Stimulated activated memory B cell treated with anti-CD40 and anti-IgM and Interleukin-4, amounts not matched to agents 10 μg/mL and 1 μg/mL and 100 μg/mL, for 72 hours (primary cell): Measurements from ENCODE around the gene EXOSC1.
A peak's percentile ranks its signal among the peaks of the same experiment; 100 is the strongest.
"Not testable (repeated sequence)": the region's sequence is repeated elsewhere in the genome, so short reads cannot be mapped to it uniquely, and the experiment has no call there.

Experiments used
- ATAC-seq: fragments of 150-1000 bp; cut with Tn5 transposase; 2 replicates; pipeline ENCODE4 v1.10.0; 2021
- H3K27ac Mint-ChIP-seq: one replicate; pipeline ENCODE4 v1.8.0; 2022; ENCODE audit warnings: mild to moderate bottlenecking, mixed read lengths
- H3K27me3 Mint-ChIP-seq: one replicate; pipeline ENCODE4 v1.8.0; 2022; ENCODE audit warnings: mixed read lengths
- H3K36me3 Mint-ChIP-seq: one replicate; pipeline ENCODE4 v1.8.0; 2022; ENCODE audit warnings: mixed read lengths
- H3K4me1 Mint-ChIP-seq: one replicate; pipeline ENCODE4 v1.8.0; 2022; ENCODE audit warnings: mixed read lengths
- H3K4me3 Mint-ChIP-seq: one replicate; pipeline ENCODE4 v1.8.0; 2022; ENCODE audit warnings: mild to moderate bottlenecking, moderate library complexity, mixed read lengths
- H3K9me3 Mint-ChIP-seq: one replicate; pipeline ENCODE4 v1.8.0; 2022; ENCODE audit warnings: mixed read lengths

EXOSC1 gene

DNA sequence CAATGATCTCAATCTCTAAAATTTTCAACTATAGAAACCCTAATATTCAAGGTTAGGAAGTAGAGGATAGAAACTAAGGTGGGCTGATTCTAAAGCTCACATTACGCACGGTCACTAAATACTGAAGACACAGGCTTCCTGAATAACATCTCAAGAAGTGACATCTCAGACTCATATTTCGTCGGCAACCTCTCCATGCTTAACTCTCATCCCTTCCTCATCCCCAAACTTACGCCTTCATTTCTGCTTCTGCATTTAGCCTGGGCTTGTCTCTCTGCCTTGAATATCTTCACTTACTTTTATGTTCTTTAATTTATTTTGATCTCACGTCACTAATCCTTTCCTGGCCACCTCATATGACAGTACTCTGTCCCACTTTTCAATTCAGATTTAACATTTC is 10.6 kb downstream of the EXOSC1 start:
- no peak for ATAC-seq
- H3K36me3 Mint-ChIP-seq = peaks cover 30% of the 10 kb centered on the region
- no peaks in the 10 kb centered on the region for H3K9me3 Mint-ChIP-seq
- no peaks in the 10 kb centered on the region for H3K4me1 Mint-ChIP-seq
- H3K27me3 Mint-ChIP-seq = no peaks in the 10 kb centered on the region
- H3K27ac Mint-ChIP-seq = no peak overlapping the region
- H3K4me3 Mint-ChIP-seq = no peak overlapping the region

DNA sequence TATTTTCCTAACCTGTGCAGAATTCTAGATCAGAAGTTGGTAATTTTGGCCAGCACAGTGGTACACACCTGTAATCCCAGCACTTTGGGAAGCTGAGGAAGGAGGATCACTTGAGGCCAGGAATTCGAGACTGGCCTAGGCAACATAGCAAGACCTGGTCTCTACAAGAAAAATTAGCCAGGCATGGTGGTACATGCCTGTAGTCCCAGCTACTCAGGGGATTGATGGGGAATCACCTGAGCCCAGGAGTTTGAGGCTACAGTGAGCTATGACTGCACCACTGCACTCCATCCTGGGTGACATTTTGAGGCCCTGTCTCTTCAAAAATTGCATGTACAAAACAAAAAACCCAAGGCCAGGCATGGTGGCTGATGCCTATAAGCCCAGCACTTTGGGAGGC is 11.2 kb downstream of the EXOSC1 start:
- H3K27me3 Mint-ChIP-seq = no peaks in the 10 kb centered on the region
- H3K4me3 Mint-ChIP-seq = no peak overlapping the region
- H3K36me3 Mint-ChIP-seq = peaks cover 30% of the 10 kb centered on the region
- H3K9me3 Mint-ChIP-seq = no peaks in the 10 kb centered on the region
- H3K27ac Mint-ChIP-seq = no peak overlapping the region
- H3K4me1 Mint-ChIP-seq = no peaks in the 10 kb centered on the region
- ATAC-seq = no peak

DNA sequence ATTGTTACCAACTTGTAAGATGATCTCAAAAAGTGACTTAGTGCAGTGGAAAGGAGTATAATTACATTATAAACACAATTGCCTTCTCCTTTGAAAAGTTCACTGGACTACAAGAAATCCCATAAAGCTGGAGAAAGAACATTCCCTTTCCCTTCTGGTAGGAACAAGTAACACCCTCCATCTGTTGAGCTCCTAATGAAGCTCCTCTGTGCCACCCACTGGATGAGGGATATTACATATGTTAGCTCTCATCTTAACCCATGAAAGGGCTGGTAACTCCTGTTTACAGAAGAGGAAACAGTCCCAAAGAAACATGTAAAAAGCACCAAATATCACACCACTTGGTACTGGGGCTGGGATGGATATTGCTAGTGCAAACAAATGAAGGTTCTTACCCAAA is 11.8 kb downstream of the EXOSC1 start:
- no peaks in the 10 kb centered on the region for H3K27me3 Mint-ChIP-seq
- no peak overlapping the region for H3K27ac Mint-ChIP-seq
- H3K9me3 Mint-ChIP-seq = no peaks in the 10 kb centered on the region
- H3K4me1 Mint-ChIP-seq = peaks cover 4% of the 10 kb centered on the region
- ATAC-seq = no peak
- H3K36me3 Mint-ChIP-seq = peaks cover 30% of the 10 kb centered on the region
- no peak overlapping the region for H3K4me3 Mint-ChIP-seq

GRCh38 chr10:97428572-97428981 is 17.2 kb downstream of the EXOSC1 start:
- ATAC-seq = no peak
- H3K4me3 Mint-ChIP-seq = peak overlapping the region; percentile 85
- H3K9me3 Mint-ChIP-seq = no peaks in the 10 kb centered on the region
- H3K4me1 Mint-ChIP-seq = peaks cover 22% of the 10 kb centered on the region
- no peaks in the 10 kb centered on the region for H3K27me3 Mint-ChIP-seq
- H3K27ac Mint-ChIP-seq = peak overlapping the region; percentile 92
- H3K36me3 Mint-ChIP-seq = peaks cover 15% of the 10 kb centered on the region

GRCh38 chr10:97427571-97428179 is 18.1 kb downstream of the EXOSC1 start:
- H3K4me1 Mint-ChIP-seq = peaks cover 30% of the 10 kb centered on the region
- no peaks in the 10 kb centered on the region for H3K9me3 Mint-ChIP-seq
- peak overlapping the region; percentile 85 for H3K4me3 Mint-ChIP-seq
- peaks cover 11% of the 10 kb centered on the region for H3K36me3 Mint-ChIP-seq
- no peaks in the 10 kb centered on the region for H3K27me3 Mint-ChIP-seq
- peak overlapping the region; percentile 92 for H3K27ac Mint-ChIP-seq
- no peak for ATAC-seq

- H3K27me3 Mint-ChIP-seq = no peaks in the 10 kb centered on the region
- H3K27ac Mint-ChIP-seq = peak overlapping the region; percentile 92
- no peak for ATAC-seq
- H3K36me3 Mint-ChIP-seq = peaks cover 8% of the 10 kb centered on the region
- peak overlapping the region; percentile 85 for H3K4me3 Mint-ChIP-seq
- no peaks in the 10 kb centered on the region for H3K9me3 Mint-ChIP-seq
- H3K4me1 Mint-ChIP-seq = peaks cover 30% of the 10 kb centered on the region
Measured at GRCh38 chr10:97426776-97427570, 18.8 kb downstream of the EXOSC1 start.

- peak; percentile 96 for ATAC-seq
- no peaks in the 10 kb centered on the region for H3K9me3 Mint-ChIP-seq
- peak within 1 kb of the TSS; percentile 92 for H3K27ac Mint-ChIP-seq
- peak within 1 kb of the TSS; percentile 85 for H3K4me3 Mint-ChIP-seq
- peaks cover 30% of the 10 kb centered on the region for H3K4me1 Mint-ChIP-seq
- H3K27me3 Mint-ChIP-seq = no peaks in the 10 kb centered on the region
- no peaks in the 10 kb centered on the region for H3K36me3 Mint-ChIP-seq
Measured at GRCh38 chr10:97425964-97426775, 19.6 kb downstream of the EXOSC1 start, which contains the start of gene PGAM1. TSS of gene PGAM1 (plus strand) at chr10:97426191. CDS start at chr10:97426308, 117 bp downstream.

DNA sequence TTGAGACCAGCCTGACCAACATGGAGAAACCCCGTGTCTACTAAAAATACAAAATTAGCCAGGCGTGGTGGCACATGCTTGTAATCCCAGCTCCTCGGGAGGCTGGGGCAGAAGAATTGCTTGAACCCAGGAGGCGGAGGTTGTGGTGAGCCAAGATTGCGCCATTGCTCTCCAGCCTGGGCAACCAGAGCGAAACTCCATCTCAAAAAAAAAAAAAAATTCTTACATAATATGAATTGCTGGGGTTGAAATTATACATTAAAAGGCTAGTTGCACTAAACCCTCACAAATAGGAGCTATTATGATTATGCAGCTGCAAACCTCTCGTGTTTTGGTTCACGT is 22.1 kb downstream of the EXOSC1 start:
- Mint-ChIP-seq H3K4me1 (peaks cover 35% of the 10 kb centered on the region), H3K27ac (peak overlapping the region; percentile 81)
- H3K36me3 Mint-ChIP-seq, H3K27me3 Mint-ChIP-seq, ATAC-seq, H3K4me3 Mint-ChIP-seq, H3K9me3 Mint-ChIP-seq: not testable (repeated sequence)

- no peak for ATAC-seq
- H3K27ac Mint-ChIP-seq = peak overlapping the region; percentile 31
- H3K27me3 Mint-ChIP-seq = no peaks in the 10 kb centered on the region
- peaks cover 40% of the 10 kb centered on the region for H3K4me1 Mint-ChIP-seq
- H3K4me3 Mint-ChIP-seq = no peak overlapping the region
- H3K36me3 Mint-ChIP-seq = no peaks in the 10 kb centered on the region
- no peaks in the 10 kb centered on the region for H3K9me3 Mint-ChIP-seq
Measured at GRCh38 chr10:97416565-97416964, 29.2 kb downstream of the EXOSC1 start.

DNA sequence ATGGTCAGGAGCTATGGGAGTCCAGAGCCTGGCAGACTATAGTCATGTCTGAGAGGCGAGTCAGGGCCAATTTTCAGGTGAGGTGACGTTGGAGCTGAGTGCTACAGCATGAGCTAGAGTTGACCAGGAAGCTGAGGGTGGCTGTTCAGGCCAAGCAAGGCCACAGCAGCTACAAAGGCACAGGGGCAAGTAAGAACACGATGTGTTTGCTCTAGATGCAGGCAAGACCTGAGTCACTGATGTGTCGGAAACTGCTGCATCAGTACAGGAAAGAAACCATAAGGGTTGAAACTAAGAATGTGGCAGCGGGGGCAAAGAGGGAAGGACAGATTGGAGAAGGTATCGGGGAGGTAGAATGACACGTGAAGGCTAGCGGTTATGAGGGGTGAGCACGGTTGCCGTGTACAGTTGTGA is 32.9 kb downstream of the EXOSC1 start:
- Mint-ChIP-seq H3K4me3 (no peak overlapping the region), H3K27ac (no peak overlapping the region), H3K4me1 (peaks cover 21% of the 10 kb centered on the region), H3K9me3 (no peaks in the 10 kb centered on the region), H3K27me3 (no peaks in the 10 kb centered on the region), H3K36me3 (no peaks in the 10 kb centered on the region)
- no peak for ATAC-seq

- no peaks in the 10 kb centered on the region for H3K9me3 Mint-ChIP-seq
- peaks cover 15% of the 10 kb centered on the region for H3K4me1 Mint-ChIP-seq
- no peak for ATAC-seq
- H3K27me3 Mint-ChIP-seq = no peaks in the 10 kb centered on the region
- H3K36me3 Mint-ChIP-seq = no peaks in the 10 kb centered on the region
- H3K4me3 Mint-ChIP-seq = no peak overlapping the region
- H3K27ac Mint-ChIP-seq = no peak overlapping the region
Measured at GRCh38 chr10:97411406-97411805, 34.4 kb downstream of the EXOSC1 start.

- Mint-ChIP-seq H3K4me3 (no peak overlapping the region), H3K27me3 (no peaks in the 10 kb centered on the region), H3K36me3 (no peaks in the 10 kb centered on the region), H3K9me3 (no peaks in the 10 kb centered on the region), H3K4me1 (peaks cover 11% of the 10 kb centered on the region), H3K27ac (no peak overlapping the region)
- ATAC-seq = no peak
Measured at GRCh38 chr10:97408496-97408992, 37.3 kb downstream of the EXOSC1 start.

GRCh38 chr10:97407952-97408248 is 37.9 kb downstream of the EXOSC1 start:
- peaks cover 10% of the 10 kb centered on the region for H3K4me1 Mint-ChIP-seq
- H3K9me3 Mint-ChIP-seq = no peaks in the 10 kb centered on the region
- no peaks in the 10 kb centered on the region for H3K36me3 Mint-ChIP-seq
- ATAC-seq = no peak
- no peaks in the 10 kb centered on the region for H3K27me3 Mint-ChIP-seq
- H3K4me3 Mint-ChIP-seq = no peak overlapping the region
- H3K27ac Mint-ChIP-seq = no peak overlapping the region

GRCh38 chr10:97407211-97407951 is 38.4 kb downstream of the EXOSC1 start:
- no peak overlapping the region for H3K27ac Mint-ChIP-seq
- H3K36me3 Mint-ChIP-seq = no peaks in the 10 kb centered on the region
- H3K4me1 Mint-ChIP-seq = peaks cover 10% of the 10 kb centered on the region
- H3K4me3 Mint-ChIP-seq = peak overlapping the region; percentile 41
- no peaks in the 10 kb centered on the region for H3K9me3 Mint-ChIP-seq
- H3K27me3 Mint-ChIP-seq = no peaks in the 10 kb centered on the region
- ATAC-seq = peak; percentile 98

DNA sequence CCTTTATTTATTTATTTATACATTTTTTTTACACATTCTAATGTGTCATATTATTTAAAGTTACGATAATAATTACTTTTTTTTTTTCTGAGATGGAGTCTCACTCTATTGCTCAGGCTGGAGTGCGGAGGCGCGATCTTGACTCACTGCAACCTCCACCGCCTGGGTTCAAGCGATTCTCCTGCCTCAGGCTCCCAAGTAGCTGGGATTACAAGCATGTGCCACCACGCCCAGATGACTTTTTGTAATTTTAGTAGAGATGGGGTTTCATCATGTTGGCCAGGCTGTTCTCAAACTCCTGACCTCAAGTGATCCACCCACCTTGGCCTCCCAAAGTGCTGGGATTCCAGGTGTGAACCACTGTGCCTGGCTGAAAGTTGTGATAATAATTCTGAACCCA is 39.3 kb downstream of the EXOSC1 start:
- not testable (repeated sequence) for H3K27ac Mint-ChIP-seq, H3K9me3 Mint-ChIP-seq, H3K36me3 Mint-ChIP-seq, H3K4me3 Mint-ChIP-seq, ATAC-seq, H3K27me3 Mint-ChIP-seq
- peaks cover 12% of the 10 kb centered on the region for H3K4me1 Mint-ChIP-seq
